Measurements from ENCODE around the gene S100P. TPM values are rescaled to one million over a fixed set of nuclear protein-coding genes. Genes with fewer than 3 reads are reported as not detected.

S100P gene
- total RNA-seq, 4 donors from 2014 or later, result 1.2 TPM; not detected in 3

GRCh38 chr4:6662591-6662990 lies 31.1 kb upstream of the S100P start:
- TF ChIP-seq CTCF (IDR thresholded peaks at IDR 0.05 in 4 of 5, conservative IDR thresholded peaks at IDR 0.05 in 1 of 5) (no peak), POLR2A (IDR thresholded peaks at IDR 0.05) (no peak)
- Histone ChIP-seq H3K4me1 (peaks cover 0 to 8% of the 10 kb centered on the region in 2 donors), H3K27me3 (peaks cover 0 to 15% (median 4%) of the 10 kb centered on the region in 3 donors), H3K36me3 (no peaks in the 10 kb centered on the region), H3K4me3 (no peak overlapping the region), H3K27ac (no peak overlapping the region), H3K9me3 (no peaks in the 10 kb centered on the region)
- in situ Hi-C loops (cut with MboI; ENCODE audit: low sequenced_read_pairs in 4 of 4) (no loop called here), intact Hi-C loops (cut with DNase I; ENCODE audit: low total_unique reads) (no loop called here)
- ATAC-seq (no peak), DNase-seq (no peak)

- ATAC-seq (peak; percentile 67 to 74), DNase-seq (no peak)
- peaks cover 0 to 8% of the 10 kb centered on the region in 2 donors for H3K4me1 ChIP-seq
- peak overlapping the region; percentile 50 to 55 (median 52) for H3K4me3 ChIP-seq
- peak overlapping the region in 1 of 4 donors; percentile 13 for H3K27ac ChIP-seq
- in situ Hi-C loops (cut with MboI; ENCODE audit: low sequenced_read_pairs in 4 of 4) (no loop called here), intact Hi-C loops (cut with DNase I; ENCODE audit: low total_unique reads) (no loop called here)
- no peaks in the 10 kb centered on the region for H3K36me3 ChIP-seq
- TF ChIP-seq CTCF (IDR thresholded peaks at IDR 0.05 in 4 of 5, conservative IDR thresholded peaks at IDR 0.05 in 1 of 5) (no peak), POLR2A (IDR thresholded peaks at IDR 0.05) (no peak)
- H3K27me3 ChIP-seq, result peaks cover 0 to 12% (median 4%) of the 10 kb centered on the region in 3 donors
- no peaks in the 10 kb centered on the region for H3K9me3 ChIP-seq
Measured at GRCh38 chr4:6663596-6664393, 29.9 kb upstream of the S100P start.

- TF ChIP-seq POLR2A (IDR thresholded peaks at IDR 0.05) (no peak), CTCF (IDR thresholded peaks at IDR 0.05 in 4 of 5, conservative IDR thresholded peaks at IDR 0.05 in 1 of 5) (no peak)
- in situ Hi-C loops (cut with MboI; ENCODE audit: low sequenced_read_pairs in 4 of 4) (no loop called here), intact Hi-C loops (cut with DNase I; ENCODE audit: low total_unique reads) (no loop called here)
- DNase-seq (no peak), ATAC-seq (no peak)
- Histone ChIP-seq H3K27me3 (peaks cover 0 to 3% (median under 1%) of the 10 kb centered on the region in 3 donors), H3K36me3 (no peaks in the 10 kb centered on the region), H3K4me3 (no peak overlapping the region), H3K9me3 (no peaks in the 10 kb centered on the region), H3K4me1 (peaks cover 0 to 8% of the 10 kb centered on the region in 2 donors), H3K27ac (no peak overlapping the region)
Measured at GRCh38 chr4:6665320-6665654, 28.4 kb upstream of the S100P start.

- in situ Hi-C loops (cut with MboI; ENCODE audit: low sequenced_read_pairs in 4 of 4), result no loop called here
- no peak overlapping the region for H3K4me3 ChIP-seq
- no peaks in the 10 kb centered on the region for H3K36me3 ChIP-seq
- no peak for ATAC-seq
- no peak overlapping the region for H3K27ac ChIP-seq
- TF ChIP-seq POLR2A (IDR thresholded peaks at IDR 0.05), result no peak
- no peak for TF ChIP-seq CTCF (IDR thresholded peaks at IDR 0.05 in 4 of 5, conservative IDR thresholded peaks at IDR 0.05 in 1 of 5)
- intact Hi-C loops (cut with DNase I; ENCODE audit: low total_unique reads), result no loop called here
- H3K9me3 ChIP-seq, result no peaks in the 10 kb centered on the region
- H3K4me1 ChIP-seq, result peaks cover 0 to 8% of the 10 kb centered on the region in 2 donors
- peaks cover 0 to 3% (median 0%) of the 10 kb centered on the region in 3 donors for H3K27me3 ChIP-seq
- no peak for DNase-seq
Measured at GRCh38 chr4:6668391-6668790, 25.3 kb upstream of the S100P start.

Data from gastrocnemius medialis (tissue), 4 donors.